ENCODE measurements around the gene SULT2B1. TPM values are rescaled to one million over a fixed set of nuclear protein-coding genes. Genes with fewer than 3 reads are reported as not detected.
A peak's percentile ranks its signal among the peaks of the same experiment; 100 is the strongest.

Gene SULT2B1
- total RNA-seq, 1 donor from 2014 or later = 0.48 TPM

- DNase-seq (ENCODE audit: low spot score) = no peak
Measured at GRCh38 chr19:48633148-48634035, 81.4 kb downstream of the SULT2B1 start.

GRCh38 chr19:48634036-48634342 is 82.0 kb downstream of the SULT2B1 start:
- DNase-seq (ENCODE audit: low spot score) = no peak

GRCh38 chr19:48634424-48635262 is 82.7 kb downstream of the SULT2B1 start:
- peak; percentile 96 for DNase-seq (ENCODE audit: low spot score)

GRCh38 chr19:48635263-48635965 is 83.4 kb downstream of the SULT2B1 start:
- DNase-seq (ENCODE audit: low spot score) = no peak

GRCh38 chr19:48635966-48636858 is 84.2 kb downstream of the SULT2B1 start:
- no peak for DNase-seq (ENCODE audit: low spot score)

GRCh38 chr19:48636859-48637448 is 85.0 kb downstream of the SULT2B1 start, which contains the start of gene DBP:
DBP (minus strand) TSS chr19:48637379; CDS start chr19:48636994, 385 bp downstream.
- no peak for DNase-seq (ENCODE audit: low spot score)

GRCh38 chr19:48637449-48637947 is 85.5 kb downstream of the SULT2B1 start:
- peak; percentile 98 for DNase-seq (ENCODE audit: low spot score)

- DNase-seq (ENCODE audit: low spot score) = no peak
Measured at GRCh38 chr19:48637948-48638830, 86.2 kb downstream of the SULT2B1 start.

- no peak for DNase-seq (ENCODE audit: low spot score)
Measured at GRCh38 chr19:48638831-48639381, 86.9 kb downstream of the SULT2B1 start.

- DNase-seq (ENCODE audit: low spot score) = no peak
Measured at GRCh38 chr19:48639483-48640375, 87.8 kb downstream of the SULT2B1 start.

- DNase-seq (ENCODE audit: low spot score) = no peak
Measured at GRCh38 chr19:48641850-48642249, 89.9 kb downstream of the SULT2B1 start.

GRCh38 chr19:48642862-48643261 is 90.9 kb downstream of the SULT2B1 start:
- DNase-seq (ENCODE audit: low spot score) = no peak

- no peak for DNase-seq (ENCODE audit: low spot score)
Measured at GRCh38 chr19:48644355-48644754, 92.4 kb downstream of the SULT2B1 start.

- DNase-seq (ENCODE audit: low spot score) = no peak
Measured at GRCh38 chr19:48644839-48645619, 93.1 kb downstream of the SULT2B1 start.

- DNase-seq (ENCODE audit: low spot score) = no peak
Measured at GRCh38 chr19:48645620-48646000, 93.6 kb downstream of the SULT2B1 start.

GRCh38 chr19:48646001-48646721 is 94.2 kb downstream of the SULT2B1 start, which contains the start of gene CA11:
CA11 (minus strand) TSS chr19:48646187; CDS start chr19:48645632, 555 bp downstream.
- DNase-seq (ENCODE audit: low spot score) = no peak
